Neural cell (in vitro differentiated cells): Measurements from ENCODE around the gene RPL41.

Source experiments
- EP300 ChIP-seq: fragments of 450-650 bp; conservative IDR thresholded peaks from 2 replicates; pipeline ENCODE4 v1.6.1; 2014; ENCODE audit warnings: antibody characterized with exemption, mild to moderate bottlenecking, moderate library complexity; ENCODE audit not compliant: poor library complexity, severe bottlenecking
- EZH2 ChIP-seq: fragments of 200-600, 300-800 bp; shearing (Covaris generic), sonication (generic); IDR thresholded peaks from 2 replicates; pipeline ENCODE4 v1.6.1; 2014; ENCODE audit warnings: antibody characterized with exemption, low read length, borderline replicate concordance, mild to moderate bottlenecking; ENCODE audit not compliant: insufficient read depth, poor library complexity, severe bottlenecking
- MXI1 ChIP-seq: fragments of 450-650 bp; conservative IDR thresholded peaks from 2 replicates; pipeline ENCODE4 v1.6.1; 2014; ENCODE audit warnings: antibody characterized with exemption, mild to moderate bottlenecking; ENCODE audit not compliant: poor library complexity, severe bottlenecking
- POLR2AphosphoS5 ChIP-seq: IDR thresholded peaks from 2 replicates; pipeline ENCODE4 v1.6.1; 2012
- RAD21 ChIP-seq: fragments of 450-650 bp; conservative IDR thresholded peaks from 2 replicates; pipeline ENCODE4 v1.6.1; 2014; ENCODE audit warnings: antibody characterized with exemption, mild to moderate bottlenecking, moderate library complexity
- REST ChIP-seq: IDR thresholded peaks from 2 replicates; pipeline ENCODE4 v1.6.1; 2012; ENCODE audit warnings: borderline replicate concordance
- SMC3 ChIP-seq: fragments of 450-650 bp; conservative IDR thresholded peaks from 2 replicates; pipeline ENCODE4 v1.6.1; 2014; ENCODE audit warnings: antibody characterized with exemption, mild to moderate bottlenecking, moderate library complexity; ENCODE audit not compliant: poor library complexity
- TAF1 ChIP-seq: IDR thresholded peaks from 2 replicates; pipeline ENCODE4 v1.6.1; 2012; ENCODE audit warnings: low read depth
- TF ChIP-seq, protein P1 (sequence below): fragments of 450-650 bp; IDR thresholded peaks from 2 replicates; pipeline ENCODE4 v1.5.1; 2014; ENCODE audit warnings: antibody characterized with exemption, mild to moderate bottlenecking, moderate library complexity; ENCODE audit not compliant: poor library complexity, severe bottlenecking

DNA sequence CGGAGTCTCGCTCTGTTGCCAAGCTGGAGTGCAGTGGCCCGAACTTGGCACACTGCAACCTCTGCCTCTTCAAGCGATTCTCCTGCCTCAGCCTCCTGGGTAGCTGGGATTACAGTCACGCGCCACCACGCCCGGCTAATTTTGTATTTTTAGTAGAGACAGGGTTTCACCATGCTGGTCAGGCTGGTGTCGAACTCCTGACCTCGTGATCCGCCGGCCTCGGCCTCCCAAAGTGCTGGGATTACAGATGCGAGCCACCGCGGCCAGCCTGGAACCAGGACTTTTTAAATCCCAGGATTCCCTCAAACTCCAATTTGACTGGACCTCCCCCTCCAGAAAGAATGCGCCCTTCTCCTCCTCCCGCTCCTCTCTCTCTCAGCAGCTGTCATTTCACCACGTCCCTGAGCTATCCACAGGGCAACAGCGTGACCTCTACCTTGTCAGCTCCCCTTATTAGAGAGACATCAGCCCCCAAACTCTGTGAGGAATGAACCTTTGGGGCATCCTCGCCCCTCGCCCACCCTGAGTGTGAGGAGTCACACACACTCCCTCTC is 13.6 kb downstream of the RPL41 start:
- TF ChIP-seq, protein P1, sequence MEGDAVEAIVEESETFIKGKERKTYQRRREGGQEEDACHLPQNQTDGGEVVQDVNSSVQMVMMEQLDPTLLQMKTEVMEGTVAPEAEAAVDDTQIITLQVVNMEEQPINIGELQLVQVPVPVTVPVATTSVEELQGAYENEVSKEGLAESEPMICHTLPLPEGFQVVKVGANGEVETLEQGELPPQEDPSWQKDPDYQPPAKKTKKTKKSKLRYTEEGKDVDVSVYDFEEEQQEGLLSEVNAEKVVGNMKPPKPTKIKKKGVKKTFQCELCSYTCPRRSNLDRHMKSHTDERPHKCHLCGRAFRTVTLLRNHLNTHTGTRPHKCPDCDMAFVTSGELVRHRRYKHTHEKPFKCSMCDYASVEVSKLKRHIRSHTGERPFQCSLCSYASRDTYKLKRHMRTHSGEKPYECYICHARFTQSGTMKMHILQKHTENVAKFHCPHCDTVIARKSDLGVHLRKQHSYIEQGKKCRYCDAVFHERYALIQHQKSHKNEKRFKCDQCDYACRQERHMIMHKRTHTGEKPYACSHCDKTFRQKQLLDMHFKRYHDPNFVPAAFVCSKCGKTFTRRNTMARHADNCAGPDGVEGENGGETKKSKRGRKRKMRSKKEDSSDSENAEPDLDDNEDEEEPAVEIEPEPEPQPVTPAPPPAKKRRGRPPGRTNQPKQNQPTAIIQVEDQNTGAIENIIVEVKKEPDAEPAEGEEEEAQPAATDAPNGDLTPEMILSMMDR = no peak
- no peak for TF ChIP-seq REST
- no peak for TF ChIP-seq EZH2
- TF ChIP-seq POLR2AphosphoS5 = no peak
- no peak for TF ChIP-seq RAD21
- TF ChIP-seq TAF1 = no peak
- no peak for TF ChIP-seq MXI1
- TF ChIP-seq EP300 = no peak
- TF ChIP-seq SMC3 = no peak
